Skin epidermis (tissue), 12 donors: ENCODE measurements around the gene PEPD.

ENCODE experiments used
- H3K27ac ChIP-seq, 21 experiments: fragments of 200-600 bp; sonication (generic) in 11 of 21; one replicate each; pipeline ENCODE4 v1.5.0; 2020; ENCODE audit warnings: mild to moderate bottlenecking in 3 of 21, inconsistent platforms in 2 of 21, moderate library complexity in 2 of 21
- H3K4me3 ChIP-seq, 7 experiments: fragments of 200-600 bp; sonication (generic) in 2 of 7; one replicate each; pipeline ENCODE4 v1.5.0; 2020; ENCODE audit warnings: inconsistent platforms in 2 of 7, mild to moderate bottlenecking in 2 of 7, moderate library complexity in 1 of 7

PEPD gene

DNA sequence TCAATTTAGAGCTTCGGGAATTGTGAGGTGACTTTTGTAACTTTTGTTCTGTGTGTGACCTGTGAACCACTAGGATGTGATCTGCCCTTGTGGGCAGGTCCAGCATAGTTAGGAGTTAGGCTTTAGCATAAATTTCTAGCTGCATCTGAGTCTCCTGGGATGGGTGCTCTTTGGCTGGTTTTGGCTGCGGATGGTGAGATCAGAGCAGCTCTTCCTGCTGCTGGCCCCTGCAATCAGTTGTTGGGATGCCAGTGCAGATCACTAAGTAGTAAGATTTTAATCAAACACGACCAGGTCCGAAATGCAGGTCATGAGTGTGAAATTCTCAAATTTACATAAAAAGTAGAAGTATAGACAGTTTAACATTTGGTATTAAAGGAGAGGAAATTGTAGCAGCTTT lies 139.6 kb downstream of the PEPD start:
- Histone ChIP-seq H3K27ac (no peak overlapping the region), H3K4me3 (no peak overlapping the region)

DNA sequence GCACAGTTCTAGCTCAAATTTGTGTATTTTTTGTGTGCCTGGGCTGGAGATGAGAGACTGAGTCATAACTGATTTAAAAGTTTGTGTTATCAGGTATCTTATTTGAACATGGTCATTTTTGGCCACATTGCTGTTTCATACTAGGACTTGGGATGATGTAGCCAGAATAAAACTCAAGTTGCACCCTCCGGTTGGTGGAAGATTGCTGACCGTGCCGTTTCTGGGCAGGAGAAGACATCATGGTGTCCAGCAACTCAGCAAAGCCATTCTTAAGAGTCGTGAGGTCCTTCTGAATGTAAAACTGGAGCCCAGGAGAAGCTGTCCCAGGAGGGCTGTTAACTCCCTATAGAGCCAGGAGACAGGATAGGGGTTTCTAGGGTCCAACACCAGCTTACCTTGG lies 140.5 kb downstream of the PEPD start:
- Histone ChIP-seq H3K4me3 (no peak overlapping the region), H3K27ac (no peak overlapping the region)

DNA sequence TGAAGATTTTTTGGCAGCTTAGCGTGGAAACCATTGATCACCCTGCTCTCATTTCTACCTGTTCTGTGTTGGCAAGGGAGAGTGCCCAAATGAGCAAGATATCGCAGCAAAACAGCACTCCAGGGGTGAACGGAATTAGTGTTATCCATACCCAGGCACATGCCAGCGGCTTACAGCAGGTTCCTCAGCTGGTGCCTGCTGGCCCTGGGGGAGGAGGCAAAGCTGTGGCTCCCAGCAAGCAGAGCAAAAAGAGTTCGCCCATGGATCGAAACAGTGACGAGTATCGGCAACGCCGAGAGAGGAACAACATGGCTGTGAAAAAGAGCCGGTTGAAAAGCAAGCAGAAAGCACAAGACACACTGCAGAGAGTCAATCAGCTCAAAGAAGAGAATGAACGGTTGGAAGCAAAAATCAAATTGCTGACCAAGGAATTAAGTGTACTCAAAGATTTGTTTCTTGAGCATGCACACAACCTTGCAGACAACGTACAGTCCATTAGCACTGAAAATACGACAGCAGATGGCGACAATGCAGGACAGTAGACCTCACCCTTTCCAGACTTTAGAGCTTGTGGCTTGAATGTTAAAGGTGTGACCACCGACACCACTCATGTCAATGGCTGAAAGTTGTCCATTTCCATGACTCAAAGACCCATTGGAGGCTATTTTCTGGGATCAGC lies 142.3 kb downstream of the PEPD start:
- H3K4me3 ChIP-seq = no peak overlapping the region
- peak overlapping the region in 1 of 21 experiments; percentile 16 for H3K27ac ChIP-seq

DNA sequence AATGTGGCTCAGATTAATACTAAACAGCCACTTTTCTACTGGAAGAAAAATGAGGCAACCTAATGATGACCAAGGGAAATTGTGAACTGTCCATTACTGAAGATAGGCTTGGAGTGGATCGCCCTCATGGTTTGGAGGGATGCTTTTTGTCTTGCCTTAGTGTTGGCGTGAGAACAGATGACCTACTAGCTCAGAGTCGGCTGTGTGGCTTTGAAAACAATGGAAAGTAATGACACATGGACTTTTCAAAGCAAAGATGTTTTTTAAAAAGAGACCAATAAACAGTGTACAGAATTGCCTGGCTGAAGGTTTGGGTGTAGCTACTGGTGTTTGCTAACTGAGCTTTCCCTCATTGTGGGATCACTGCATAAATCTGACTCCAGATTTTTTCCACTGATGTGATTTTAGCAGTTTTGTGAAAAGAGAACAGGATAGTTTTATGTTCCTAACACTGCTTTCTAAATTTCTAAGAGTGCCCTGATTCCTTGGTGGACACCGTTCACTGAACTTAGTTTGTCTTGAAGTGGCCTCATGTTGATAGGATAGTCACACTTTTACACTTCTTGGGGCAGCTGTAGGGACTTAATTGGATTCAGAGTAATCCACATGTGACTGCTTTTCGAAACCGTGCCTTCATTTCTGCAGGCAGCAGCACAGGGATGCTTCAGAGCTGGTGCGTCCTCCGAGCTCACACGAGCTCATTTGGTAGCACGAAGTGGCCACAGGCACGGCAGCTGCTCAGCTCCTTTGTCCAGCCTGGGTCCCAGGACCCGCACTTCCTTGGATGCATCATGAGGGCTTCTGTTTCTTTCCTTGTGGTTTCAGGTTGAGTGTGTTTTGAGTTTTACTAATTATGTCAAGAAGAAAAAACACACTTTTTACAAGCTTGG lies 143.8 kb downstream of the PEPD start:
- no peak overlapping the region for H3K4me3 ChIP-seq
- H3K27ac ChIP-seq = peak overlapping the region in 17 of 21 experiments; percentile 0 to 96 (median 55)

DNA sequence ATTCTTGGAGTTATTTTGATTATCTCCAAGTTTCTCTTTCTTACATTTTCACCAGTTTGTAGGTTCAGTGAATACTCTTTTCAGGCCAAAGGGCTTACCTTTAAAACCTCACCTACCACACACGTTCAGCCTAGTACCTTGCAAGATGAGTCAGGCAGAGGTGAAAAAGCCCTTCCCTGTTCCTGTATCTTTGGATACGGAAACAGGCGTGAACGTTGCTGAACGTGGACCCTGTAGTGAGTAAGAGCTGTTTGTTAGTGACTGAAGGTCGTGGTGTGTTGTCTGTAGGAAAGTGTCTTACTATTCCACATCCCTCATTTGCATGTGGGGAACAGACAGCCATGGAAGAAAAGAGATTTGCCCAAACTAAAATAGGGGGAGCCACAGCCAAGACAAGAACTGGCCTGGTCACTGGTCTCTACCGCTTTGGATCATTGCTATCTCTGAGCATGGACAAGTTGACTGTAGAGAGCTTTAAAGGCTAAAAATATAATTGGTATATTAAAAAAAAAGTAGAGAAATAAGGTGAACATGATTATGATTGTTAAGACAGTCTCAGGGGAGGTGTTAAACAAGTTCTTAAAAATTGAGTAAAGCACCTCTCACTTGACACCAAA lies 144.5 kb downstream of the PEPD start:
- Histone ChIP-seq H3K27ac (peak overlapping the region in 17 of 21 experiments; percentile 1 to 97 (median 58)), H3K4me3 (no peak overlapping the region)

DNA sequence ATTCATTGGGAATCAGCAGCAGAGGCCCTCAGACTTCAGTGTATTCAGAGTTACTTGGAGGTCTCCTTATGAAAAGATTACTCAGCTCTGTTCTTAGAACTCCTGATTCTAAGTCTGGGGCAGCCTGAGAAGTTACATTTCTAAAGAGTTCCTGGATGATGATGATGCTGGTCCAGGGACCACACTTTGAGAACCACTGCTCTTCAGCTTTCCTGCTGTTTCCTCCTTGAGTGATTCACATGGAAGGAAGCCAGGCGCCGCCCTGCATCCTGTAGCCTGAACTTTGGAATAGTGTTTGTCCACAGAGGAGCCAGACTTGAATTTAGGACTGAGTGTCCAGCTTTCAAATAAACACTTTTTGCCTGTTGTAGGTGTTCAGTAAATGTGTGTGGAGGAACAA lies 145.2 kb downstream of the PEPD start:
- Histone ChIP-seq H3K27ac (peak overlapping the region in 16 of 21 experiments; percentile 1 to 100 (median 60)), H3K4me3 (no peak overlapping the region)

DNA sequence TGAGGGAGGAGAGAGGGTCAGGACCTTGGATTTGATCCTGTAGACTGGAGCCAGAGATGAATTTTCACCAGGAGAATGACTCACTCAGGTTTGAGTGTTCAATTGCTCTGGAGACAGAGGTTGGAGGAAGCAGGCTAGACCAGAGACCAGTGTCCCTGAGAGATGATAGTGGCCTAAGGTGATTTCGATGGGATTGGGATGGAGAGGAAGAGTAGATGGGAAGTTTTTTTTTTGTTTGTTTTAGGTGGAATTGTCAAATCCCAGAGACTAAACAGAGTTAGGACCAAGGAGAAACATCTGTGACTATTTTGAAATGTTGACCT lies 145.8 kb downstream of the PEPD start:
- peak overlapping the region in 13 of 21 experiments; percentile 7 to 100 (median 96) for H3K27ac ChIP-seq
- peak overlapping the region in 1 of 7 experiments; percentile 82 for H3K4me3 ChIP-seq

DNA sequence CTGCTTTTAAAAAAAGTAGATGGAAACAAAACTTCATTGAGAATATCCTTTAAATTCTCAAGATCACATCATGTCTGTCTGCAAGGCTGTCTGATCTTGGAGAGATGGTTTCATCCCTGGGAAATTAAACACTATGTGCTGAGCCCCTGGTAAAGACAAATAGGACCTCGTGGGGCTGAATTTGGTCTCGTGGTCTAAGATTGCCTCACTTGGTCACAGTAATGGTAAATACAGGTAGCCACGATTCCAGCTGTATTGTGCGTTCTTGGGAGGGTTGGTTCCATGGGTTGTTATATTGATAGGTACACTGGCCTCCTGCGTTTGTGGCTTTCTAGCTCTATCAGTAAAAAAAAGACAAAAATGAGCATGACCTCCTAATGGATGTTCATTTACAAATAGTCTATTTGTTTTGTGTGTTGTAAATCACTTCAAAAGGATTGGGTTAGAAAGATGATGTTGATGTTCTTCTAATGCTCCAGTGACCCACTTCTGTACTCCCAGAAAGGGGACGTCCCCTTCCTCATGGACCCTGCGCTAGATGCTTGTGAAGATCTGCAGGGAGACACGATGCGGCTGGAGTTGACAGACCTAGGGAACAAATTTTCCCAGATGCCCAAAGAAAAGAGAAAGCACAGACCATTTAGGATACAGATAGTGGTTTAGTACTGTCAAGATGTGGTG lies 146.3 kb downstream of the PEPD start:
- Histone ChIP-seq H3K27ac (peak overlapping the region in 15 of 21 experiments; percentile 21 to 100 (median 99)), H3K4me3 (peak overlapping the region in 3 of 7 experiments; percentile 81 to 83 (median 82))

DNA sequence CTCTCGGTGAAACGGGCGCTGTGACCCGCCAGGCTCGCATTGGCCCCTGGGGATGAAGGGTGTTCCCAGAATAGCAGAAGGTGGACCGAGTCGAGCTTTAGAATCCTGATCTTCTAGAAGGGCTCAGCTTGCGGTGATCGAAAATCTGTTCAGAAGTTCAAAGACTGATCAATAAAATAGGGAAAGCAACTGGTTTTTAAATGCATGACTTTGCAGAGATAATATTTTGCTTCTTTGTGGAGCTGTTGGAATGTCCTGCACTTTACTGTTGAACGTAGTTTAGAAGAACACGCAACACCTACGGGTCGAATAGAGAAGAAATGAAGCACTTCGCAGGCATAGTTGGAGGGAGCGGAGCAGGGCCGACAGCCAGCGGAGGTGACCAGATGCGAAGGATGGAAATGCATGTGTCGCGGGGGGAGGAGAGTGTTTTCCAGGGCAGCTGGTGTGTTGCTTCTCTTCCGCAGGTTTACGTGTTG lies 147.3 kb downstream of the PEPD start:
- Histone ChIP-seq H3K4me3 (peak overlapping the region; percentile 62 to 92 (median 81)), H3K27ac (peak overlapping the region in 20 of 21 experiments; percentile 96 to 100 (median 99))

DNA sequence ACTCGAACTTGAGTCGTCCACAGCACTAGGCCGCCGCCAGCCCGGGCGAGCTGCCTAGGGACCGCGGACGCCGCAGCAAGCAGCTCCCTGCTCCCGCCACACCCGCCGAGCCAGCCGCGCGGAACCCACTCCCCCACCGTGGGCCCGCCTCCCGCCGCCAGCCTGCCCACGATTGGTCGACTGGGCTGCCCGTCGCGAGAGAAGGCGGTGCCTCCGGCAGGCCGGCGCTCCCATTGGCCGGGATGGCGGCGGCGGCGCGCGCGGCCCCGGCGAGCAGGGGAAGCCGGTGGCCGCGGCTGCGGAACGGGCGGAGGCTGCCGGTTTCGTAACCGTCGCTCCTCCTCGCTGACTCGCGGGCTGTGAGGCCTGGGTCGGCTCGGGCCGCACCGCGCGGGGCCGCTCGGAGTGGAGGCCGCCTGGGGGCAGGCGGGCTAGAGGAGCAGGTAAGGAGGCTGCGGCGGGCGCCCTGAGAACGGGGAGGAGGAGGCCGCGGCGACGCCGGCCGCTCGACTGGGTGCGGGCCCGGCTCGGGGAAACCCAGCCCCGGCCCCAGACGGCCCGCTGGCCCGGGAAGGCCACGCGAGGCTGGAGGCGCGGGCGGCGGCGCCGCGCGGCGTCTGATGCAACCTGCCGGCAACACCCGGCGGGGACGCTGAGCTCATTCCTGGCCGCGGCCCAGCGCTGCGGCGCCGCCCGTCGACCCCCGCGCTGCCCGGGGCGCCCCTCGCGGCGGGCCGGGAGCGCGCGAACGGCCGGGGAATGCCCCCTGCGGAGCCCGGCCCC lies 147.9 kb downstream of the PEPD start, which contains the start of gene CEBPG:
Gene CEBPG, plus strand, starts transcription at position 257 of the 783 bp plus-strand sequence. CDS start 5,531 bp downstream, outside the sequence.
- Histone ChIP-seq H3K27ac (peak within 1 kb of the TSS; percentile 96 to 100 (median 99)), H3K4me3 (peak within 1 kb of the TSS; percentile 62 to 92 (median 81))

DNA sequence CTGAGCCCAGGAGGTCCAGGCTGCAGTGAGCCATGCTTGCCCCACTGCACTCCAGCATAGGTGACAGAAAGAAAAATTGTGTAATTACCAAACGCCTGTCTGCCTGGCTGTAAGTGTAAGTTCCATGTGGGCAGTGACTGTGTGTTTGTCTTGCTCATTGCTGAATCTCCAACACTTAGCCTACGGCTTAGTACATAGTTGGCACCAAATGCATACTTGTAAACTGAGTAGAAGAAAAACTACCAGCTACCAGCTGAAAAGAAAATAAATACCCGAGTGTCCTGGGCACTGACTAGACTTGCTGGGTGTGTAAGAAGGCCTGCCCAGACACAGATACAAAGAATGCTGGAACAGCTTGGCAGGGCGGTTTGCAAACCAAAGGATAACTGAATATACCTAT lies 150.8 kb downstream of the PEPD start:
- peak overlapping the region in 12 of 21 experiments; percentile 46 to 99 (median 74) for H3K27ac ChIP-seq

DNA sequence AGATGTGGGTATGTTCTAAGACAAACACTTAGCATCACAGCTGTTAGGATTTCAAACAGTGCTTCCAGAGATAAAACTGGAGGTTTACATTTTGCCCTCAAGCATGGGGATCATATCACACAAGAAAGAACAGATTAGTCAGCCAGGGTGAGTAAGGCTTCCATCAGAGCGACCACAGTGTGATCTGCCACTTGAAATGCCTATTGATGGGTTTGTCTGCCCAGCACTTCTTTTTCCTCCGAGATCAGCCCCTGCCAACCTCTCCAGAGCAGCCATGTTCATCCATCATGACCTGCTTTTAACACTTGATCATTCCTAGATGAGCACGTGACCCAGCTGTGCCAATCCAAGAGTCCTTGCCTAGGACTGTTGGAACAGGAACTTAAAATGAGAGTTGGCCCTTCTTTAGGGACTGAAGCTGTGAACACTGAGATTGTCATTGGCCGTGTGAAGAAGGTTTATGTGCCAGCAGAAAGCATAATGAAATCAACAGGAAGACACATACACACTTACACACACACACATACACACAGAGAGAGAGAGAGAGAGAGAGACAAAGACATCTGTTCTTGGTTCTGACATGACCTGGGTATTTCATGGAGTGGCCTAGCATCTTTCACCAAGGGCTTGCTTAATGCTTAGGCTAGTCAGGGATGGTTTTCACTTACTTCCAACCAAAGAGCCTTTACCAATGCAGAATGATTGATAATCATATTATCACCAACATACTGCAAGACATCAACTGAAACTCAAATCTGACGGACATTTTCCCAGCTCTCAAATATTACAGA lies 153.3 kb downstream of the PEPD start:
- no peak overlapping the region for H3K4me3 ChIP-seq

More for the DNA sequence above, 150.8 kb downstream of the PEPD start:
- H3K4me3 ChIP-seq = no peak overlapping the region

DNA sequence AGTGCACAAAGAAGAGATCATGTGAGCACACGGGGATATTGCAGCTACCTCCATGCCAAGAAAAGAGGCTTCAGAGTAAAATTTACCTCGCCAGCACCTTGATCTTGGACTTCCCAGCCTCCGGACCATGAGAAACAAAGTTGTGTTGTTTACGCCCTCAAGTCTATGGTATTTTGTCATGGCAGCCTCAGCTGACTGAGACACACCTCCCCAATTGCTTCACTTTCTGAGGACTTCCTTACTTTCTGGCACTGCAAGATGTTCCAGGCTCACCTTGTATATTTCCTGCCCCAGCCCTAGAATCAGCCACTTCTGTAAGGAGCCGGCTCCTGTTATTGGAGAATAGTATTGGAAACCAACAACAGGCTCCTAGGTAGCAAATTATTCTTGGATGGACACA lies 154.7 kb downstream of the PEPD start:
- no peak overlapping the region for H3K4me3 ChIP-seq
- no peak overlapping the region for H3K27ac ChIP-seq

More for the DNA sequence above, 153.3 kb downstream of the PEPD start:
- H3K27ac ChIP-seq = peak overlapping the region in 3 of 21 experiments; percentile 28 to 31 (median 28)

DNA sequence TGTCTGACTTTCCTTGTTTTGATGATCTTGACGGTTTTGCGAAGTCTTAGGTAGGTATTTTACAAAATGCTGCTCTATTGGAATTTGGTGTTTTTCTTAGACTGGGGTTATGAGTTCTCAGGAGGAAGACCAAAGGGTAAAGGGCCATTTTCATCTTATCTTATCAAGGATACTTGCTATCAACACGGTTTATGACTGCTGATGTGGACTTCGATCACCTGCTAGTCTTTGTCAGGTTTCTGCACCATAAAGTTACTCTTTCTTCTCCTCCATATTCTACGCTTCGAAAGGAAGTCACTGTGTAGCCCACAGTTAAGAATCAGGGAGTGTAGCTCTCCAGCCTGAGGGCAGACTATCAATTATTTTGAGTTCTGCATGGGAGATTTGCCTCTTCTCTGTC lies 155.5 kb downstream of the PEPD start:
- no peak overlapping the region for H3K27ac ChIP-seq
- no peak overlapping the region for H3K4me3 ChIP-seq

DNA sequence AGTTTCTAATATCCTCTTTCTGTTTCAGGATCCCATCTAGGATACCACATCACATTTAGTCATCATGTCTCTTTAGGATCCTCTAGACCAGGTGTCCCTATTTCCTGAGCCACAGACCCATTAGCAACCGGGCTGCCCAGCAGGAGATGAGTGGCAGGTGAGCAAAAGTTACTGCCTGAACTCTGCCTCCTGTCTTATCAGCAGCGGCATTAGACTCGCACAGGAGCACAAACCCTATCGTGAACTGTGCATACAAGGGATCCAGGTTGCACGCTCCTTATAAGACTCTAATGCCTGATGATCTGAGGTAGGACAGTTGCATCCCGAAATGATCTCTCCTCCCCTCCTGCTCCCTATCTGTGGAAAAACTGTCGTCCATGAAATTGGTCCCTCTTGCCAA lies 155.9 kb downstream of the PEPD start:
- H3K4me3 ChIP-seq = no peak overlapping the region

DNA sequence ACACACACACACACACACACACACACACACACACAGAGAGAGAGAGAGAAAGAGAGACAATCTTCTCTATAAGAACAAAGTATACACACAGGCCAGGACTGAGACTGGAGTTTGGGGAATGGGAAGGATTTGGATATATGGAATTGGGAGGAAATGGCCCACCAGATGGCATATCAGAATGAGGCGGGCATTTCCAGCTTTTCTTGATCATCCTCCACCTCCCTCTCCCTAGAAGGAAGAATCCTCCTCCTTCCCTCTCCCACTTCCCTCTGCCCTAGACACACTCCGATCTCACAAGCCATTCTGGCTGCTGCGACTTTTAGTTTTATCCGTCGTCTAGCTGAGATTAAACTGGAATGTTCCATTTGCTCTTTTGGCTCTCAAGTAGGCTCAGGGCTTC lies 158.1 kb downstream of the PEPD start:
- no peak overlapping the region for H3K4me3 ChIP-seq

More for the DNA sequence above, 155.9 kb downstream of the PEPD start:
- H3K27ac ChIP-seq = no peak overlapping the region

DNA sequence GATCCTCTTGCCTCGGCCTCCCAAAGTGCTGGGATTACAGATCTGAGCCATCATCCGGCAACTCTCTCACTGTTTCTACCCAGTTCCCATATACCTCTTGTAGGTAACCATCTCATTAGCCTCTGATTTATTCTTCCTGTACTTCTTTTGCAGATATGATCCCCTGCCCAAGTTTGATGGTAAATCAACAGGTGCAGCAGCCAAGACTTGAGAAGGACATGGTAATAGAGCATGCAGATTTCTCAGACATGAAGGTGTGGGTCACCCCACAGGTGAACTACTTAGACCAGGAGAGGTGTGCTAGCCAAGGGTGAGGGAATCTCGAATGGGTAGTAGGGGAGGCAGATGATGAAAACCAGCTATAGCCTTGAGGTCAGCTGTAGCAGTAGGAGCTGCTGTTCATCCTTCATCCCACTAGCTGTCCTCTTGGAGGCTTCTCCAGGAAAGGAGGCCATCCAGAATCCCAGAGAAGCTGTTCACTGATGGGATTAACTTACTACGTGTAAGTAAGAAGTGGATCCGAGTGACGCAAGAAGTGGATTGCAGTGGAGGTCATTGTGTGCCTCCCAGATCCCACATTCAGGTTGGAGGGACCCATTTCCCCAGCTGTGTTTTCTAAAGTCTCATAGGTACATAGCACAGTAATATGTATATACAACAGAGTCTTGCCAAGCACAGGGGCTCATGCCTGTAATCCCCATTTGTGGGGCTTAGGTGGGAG lies 158.9 kb downstream of the PEPD start:
- no peak overlapping the region for H3K4me3 ChIP-seq

More for the DNA sequence above, 158.1 kb downstream of the PEPD start:
- no peak overlapping the region for H3K27ac ChIP-seq

More for the DNA sequence above, 158.9 kb downstream of the PEPD start:
- no peak overlapping the region for H3K27ac ChIP-seq
